HG03103 (cell line): Measurements from ENCODE around the gene POLR2H.

Experiments
- ATAC-seq: cut with Tn5 transposase; IDR thresholded peaks from one replicate; pipeline ENCODE4 v1.9.1; 2021; ENCODE audit warnings: low read depth; ENCODE audit not compliant: unreplicated experiment

The POLR2H gene

DNA sequence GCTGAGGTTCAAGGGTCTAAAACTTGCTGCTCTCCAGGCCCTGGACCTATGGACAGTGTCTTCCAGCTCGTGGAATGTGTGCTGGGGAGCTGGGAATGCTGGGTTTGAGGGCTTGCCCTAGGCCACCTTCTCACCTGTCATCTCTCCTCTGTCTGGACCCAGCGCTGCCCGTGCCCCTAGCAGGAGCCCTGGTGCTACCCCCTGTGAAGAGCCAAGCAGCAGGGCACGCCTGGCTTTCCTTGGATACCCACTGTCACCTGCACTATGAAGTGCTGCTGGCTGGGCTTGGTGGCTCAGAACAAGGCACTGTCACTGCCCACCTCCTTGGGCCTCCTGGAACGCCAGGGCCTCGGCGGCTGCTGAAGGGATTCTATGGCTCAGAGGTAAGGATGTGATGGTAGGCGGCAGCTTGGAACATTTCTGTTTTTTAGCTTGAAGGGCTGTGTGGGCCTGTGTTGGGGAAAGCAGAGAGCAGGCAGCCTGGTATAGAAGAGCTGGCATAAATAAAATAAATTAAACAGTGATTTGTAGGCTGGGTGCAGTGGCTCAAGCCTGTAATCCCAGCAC lies 23.4 kb downstream of the POLR2H start:
- no peak for ATAC-seq

DNA sequence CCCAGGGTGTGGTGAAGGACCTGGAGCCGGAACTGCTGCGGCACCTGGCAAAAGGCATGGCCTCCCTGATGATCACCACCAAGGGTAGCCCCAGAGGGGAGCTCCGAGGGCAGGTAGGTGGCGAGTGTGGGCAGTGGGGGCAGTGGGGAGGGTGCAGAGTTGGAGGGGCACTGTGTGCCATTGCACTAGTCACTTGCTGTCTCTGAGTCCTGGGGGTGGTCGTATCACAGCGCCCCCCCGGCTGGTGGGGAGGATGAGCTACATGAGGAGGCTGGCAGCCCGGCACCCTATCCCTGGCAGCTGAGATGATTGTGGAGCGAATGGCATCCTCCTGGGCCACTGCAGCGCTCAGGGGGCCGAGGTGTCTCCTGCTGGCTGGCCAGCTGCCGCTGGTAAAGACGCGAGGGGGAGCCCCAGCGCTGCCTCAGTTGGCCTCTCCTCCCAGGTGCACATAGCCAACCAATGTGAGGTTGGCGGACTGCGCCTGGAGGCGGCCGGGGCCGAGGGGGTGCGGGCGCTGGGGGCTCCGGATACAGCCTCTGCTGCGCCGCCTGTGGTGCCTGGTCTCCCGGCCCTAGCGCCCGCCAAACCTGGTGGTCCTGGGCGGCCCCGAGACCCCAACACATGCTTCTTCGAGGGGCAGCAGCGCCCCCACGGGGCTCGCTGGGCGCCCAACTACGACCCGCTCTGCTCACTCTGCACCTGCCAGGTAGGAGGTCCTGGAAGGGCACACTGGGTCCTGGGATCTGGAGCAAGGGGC lies 24.7 kb downstream of the POLR2H start:
- ATAC-seq: no peak

DNA sequence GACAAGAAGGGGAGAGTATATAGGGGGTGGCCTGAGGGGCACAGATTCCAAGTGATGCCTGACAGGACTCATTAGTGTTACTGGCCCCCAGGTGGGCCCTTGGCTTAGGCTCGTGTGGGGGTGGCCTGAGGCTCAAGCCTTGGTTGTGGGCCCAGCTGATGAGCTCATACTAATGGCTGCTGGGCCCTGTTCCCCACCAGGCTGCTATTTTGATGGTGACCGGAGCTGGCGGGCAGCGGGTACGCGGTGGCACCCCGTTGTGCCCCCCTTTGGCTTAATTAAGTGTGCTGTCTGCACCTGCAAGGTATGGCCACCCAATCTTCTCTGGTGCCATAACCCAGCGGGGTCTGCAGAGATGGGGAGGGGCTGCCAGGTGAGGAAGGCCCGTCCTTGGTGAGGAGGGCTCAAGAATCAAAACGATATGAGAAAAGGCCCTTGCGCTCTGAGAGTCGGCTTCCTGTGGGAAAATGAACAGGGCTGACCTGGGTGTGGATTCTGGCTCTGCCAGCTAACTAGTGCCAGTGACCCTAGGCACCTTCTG lies 25.7 kb downstream of the POLR2H start:
- no peak for ATAC-seq

DNA sequence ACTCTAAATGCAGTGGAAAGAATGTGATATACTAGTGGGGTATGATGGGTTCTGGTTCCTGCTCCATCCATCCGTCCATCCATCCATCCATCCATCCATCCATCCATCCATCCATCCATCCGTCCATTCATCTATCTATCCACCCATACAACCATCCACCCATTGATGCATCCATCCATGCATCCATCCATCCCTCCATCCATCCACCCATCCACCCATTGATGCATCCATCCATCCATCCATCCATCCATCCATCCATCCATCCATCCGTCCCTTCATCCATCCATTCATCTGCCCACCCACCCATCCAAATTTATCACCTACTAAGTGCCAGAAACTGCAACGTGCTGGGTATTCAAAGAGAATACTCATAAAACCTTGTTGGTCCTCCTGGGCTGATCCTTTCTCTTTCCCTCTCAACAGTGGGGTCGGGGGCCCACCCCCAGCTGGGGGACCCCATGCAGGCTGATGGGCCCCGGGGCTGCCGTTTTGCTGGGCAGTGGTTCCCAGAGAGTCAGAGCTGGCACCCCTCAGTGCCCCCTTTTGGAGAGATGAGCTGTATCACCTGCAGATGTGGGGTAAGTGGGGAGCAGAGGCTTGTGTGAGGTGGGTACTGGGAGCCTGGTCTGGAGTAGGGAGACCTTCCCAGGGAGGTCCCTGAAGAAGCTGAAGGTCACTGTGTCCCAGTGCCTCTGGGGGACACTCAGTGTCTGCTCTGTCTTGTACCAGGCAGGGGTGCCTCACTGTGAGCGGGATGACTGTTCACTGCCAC lies 26.8 kb downstream of the POLR2H start:
- ATAC-seq: no peak

DNA sequence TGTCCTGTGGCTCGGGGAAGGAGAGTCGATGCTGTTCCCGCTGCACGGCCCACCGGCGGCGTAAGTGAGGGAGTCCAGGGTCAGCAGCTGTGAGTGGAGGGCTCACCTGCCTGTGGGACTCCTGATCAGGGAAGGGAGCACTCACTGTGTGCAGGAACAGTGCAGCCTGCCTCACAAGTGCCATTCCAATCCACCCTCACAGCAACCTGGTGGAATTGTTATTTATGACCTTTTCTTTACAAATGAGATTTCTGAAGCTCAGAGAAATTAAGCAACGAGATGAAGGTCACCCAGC lies 27.4 kb downstream of the POLR2H start:
- no peak for ATAC-seq

- ATAC-seq: no peak
These were observed 27.9 kb downstream of the POLR2H start for GRCh38 chr3:184389384-184389783.

DNA sequence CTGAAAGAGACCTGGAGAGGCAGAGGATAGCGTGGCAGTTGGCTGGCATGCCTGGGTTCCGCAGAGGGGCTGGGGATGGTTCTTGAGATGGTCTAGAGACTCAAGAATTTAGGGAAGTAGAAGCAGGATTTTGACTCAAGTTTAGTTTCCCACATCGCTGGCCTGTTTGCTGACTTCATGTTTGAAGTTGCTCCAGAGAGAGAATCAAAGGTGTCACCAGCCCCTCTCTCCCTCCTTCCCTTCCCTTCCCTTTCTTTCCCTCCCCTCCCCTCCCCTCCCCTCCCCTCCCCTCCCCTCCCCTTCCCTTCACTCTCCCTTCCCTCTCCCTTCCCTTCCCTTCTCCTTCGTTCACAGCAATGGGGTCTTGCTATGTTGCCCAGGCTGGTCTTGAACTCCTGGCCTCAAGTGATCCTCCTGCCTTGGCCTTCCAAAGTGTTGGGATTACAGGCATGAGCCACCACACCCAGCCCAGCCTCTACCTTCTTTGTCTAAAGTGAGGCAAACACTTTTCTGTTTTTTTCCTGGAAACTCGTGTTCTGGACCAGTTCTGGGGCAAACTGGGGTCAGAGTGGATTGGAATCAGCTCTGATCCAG lies 28.5 kb downstream of the POLR2H start:
- ATAC-seq: no peak

DNA sequence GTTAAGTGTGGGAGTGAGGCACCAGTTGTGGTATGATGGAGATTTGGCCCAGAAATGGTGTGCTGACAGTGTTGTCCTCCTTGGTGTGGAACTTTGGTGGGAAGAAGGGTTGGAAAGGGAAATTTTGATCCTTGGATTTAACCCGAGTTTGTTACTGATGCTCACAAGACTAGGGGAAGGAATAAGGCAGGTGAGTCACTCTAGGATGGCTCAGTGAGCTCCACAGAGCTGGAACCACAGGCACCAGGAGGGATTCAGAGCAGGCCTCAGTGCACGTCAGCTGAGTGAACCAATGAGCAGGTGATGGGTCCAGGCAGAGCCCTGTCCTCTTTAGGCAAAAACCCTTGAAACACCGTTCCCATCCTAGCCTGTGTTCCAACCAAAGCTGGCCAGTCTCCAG lies 29.8 kb downstream of the POLR2H start:
- ATAC-seq: no peak

DNA sequence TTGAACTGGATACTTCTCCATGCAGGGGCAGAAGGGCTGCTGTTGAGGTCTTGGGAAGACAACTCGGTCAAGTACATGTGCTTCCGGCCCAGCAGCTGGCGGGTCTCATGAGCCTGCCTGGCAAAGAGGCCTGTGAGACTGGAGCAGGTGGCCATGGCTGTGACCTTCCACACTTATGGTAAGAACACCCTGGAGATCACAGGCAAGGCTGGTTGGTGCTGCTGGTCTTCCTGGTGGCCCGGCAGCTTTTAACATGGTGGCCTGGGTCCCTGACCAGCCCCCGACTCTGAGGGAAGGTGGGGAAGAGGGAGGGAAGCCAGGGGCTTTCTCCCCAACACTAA lies 33.8 kb downstream of the POLR2H start:
- ATAC-seq: no peak

DNA sequence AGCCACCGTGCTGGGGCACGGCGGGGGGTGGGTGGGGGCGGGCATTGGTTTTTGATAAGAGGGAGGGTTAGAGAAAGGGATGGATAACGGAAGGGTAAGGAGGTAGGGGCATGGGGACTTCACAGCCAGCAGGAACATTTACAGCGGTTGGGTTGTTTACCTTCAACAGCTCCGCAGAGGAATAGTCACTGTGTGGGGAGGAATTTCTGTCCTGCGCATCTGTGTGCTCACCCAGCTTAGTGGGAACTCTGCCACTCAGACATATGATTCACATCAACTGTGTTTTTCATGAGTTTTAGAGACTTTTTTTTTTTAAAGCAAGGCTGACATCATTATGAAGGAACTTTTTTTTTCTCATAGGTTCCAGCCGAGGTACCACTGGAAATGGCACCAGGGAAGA lies 37.9 kb downstream of the POLR2H start:
- no peak for ATAC-seq

GRCh38 chr3:184405075-184406030 lies 43.8 kb downstream of the POLR2H start:
- no peak for ATAC-seq

- no peak for ATAC-seq
These were observed 47.9 kb downstream of the POLR2H start for GRCh38 chr3:184409331-184409926.

- ATAC-seq: no peak
These were observed 48.5 kb downstream of the POLR2H start for GRCh38 chr3:184409946-184410500.

- ATAC-seq: no peak
These were observed 53.1 kb downstream of the POLR2H start for GRCh38 chr3:184414418-184415202.

- ATAC-seq: no peak
These were observed 53.6 kb downstream of the POLR2H start for GRCh38 chr3:184415203-184415490.

DNA sequence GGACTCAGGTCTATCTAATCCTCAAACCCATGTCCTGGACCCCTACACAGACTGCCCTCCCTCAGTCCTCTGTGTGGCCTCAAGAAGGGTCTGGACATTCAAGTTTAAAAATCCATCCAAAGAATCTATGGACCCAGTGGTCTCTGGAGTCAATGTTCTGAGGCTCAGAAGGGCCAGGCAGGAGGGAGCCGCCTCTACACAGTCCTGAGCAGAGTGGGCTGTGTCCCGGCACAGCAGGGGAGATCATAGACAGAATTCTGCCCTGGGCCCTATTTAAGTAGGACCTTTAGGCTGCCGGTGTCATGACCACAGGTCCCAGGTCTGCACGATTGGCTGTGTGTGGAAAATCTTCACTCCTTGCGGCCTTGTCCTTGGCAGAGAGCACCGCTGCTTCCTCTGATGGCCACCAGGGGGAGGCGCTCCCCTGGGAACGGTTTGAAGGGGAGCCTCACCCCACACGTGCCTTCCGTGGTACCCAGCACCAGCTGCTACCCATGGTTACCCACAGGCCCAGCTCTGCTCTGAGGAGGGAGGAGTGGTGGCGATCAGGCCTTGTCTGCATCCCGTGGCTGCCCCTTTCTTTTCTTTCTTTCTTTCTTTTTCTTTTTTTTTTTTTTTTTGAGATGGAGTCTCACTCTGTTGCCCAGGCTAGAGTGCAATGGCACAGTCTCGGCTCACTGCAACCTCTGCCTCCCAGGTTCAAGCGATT lies 56.3 kb downstream of the POLR2H start:
- ATAC-seq: peak; percentile 91
